HL-60 (cell line): ENCODE results near the gene PPAN.

Experiments
- DNase-seq, 2 experiments: peaks; one replicate each; pipeline ENCODE4 v3.0.0-alpha.2; 2010 to 2020; ENCODE audit warnings: low read depth in 1 of 2, low spot score in 1 of 2
- H3K27ac ChIP-seq: fragments of 250-450 bp; sonication (Bioruptor Pico); replicated peaks from 2 replicates; pipeline ENCODE4 v1.5.1; 2020; ENCODE audit warnings: mild to moderate bottlenecking, moderate library complexity
- H3K27me3 ChIP-seq: fragments of 250-450 bp; sonication (Bioruptor Pico); 2 replicates; pipeline ENCODE4 v1.5.1; 2021; ENCODE audit warnings: mild to moderate bottlenecking, moderate library complexity; ENCODE audit not compliant: insufficient read depth, poor library complexity, severe bottlenecking
- H3K4me3 ChIP-seq: replicated peaks from 2 replicates; pipeline ENCODE4 v1.5.1; 2011; ENCODE audit warnings: mild to moderate bottlenecking, control low read depth, low read length; ENCODE audit not compliant: insufficient read depth
- GABPA ChIP-seq: IDR thresholded peaks from 2 replicates; pipeline ENCODE4 v1.6.1; 2012; ENCODE audit warnings: low read depth
- POLR2AphosphoS5 ChIP-seq: IDR thresholded peaks from 2 replicates; pipeline ENCODE4 v1.6.1; 2012; ENCODE audit warnings: low read depth
- REST ChIP-seq: IDR thresholded peaks from 2 replicates; pipeline ENCODE4 v1.6.1; 2012; ENCODE audit warnings: low read depth; ENCODE audit not compliant: insufficient replicate concordance
- SPI1 ChIP-seq: IDR thresholded peaks from 2 replicates; pipeline ENCODE4 v1.6.1; 2012; ENCODE audit warnings: low read depth, mild to moderate bottlenecking, borderline replicate concordance
- TF ChIP-seq, protein P1 (sequence below): IDR thresholded peaks from one replicate; pipeline ENCODE4 v1.5.1; 2011; ENCODE audit warnings: low read length, control low read depth, inconsistent platforms; ENCODE audit not compliant: insufficient read depth

Gene PPAN

GRCh38 chr19:10078329-10078728 is 27.8 kb upstream of the PPAN start:
- no peak overlapping the region for H3K27ac ChIP-seq
- no peaks in the 10 kb centered on the region for H3K27me3 ChIP-seq
- H3K4me3 ChIP-seq = no peak overlapping the region
- TF ChIP-seq GABPA = no peak
- no peak for TF ChIP-seq REST
- no peak for TF ChIP-seq POLR2AphosphoS5
- no peak for TF ChIP-seq SPI1
- TF ChIP-seq, protein P1, sequence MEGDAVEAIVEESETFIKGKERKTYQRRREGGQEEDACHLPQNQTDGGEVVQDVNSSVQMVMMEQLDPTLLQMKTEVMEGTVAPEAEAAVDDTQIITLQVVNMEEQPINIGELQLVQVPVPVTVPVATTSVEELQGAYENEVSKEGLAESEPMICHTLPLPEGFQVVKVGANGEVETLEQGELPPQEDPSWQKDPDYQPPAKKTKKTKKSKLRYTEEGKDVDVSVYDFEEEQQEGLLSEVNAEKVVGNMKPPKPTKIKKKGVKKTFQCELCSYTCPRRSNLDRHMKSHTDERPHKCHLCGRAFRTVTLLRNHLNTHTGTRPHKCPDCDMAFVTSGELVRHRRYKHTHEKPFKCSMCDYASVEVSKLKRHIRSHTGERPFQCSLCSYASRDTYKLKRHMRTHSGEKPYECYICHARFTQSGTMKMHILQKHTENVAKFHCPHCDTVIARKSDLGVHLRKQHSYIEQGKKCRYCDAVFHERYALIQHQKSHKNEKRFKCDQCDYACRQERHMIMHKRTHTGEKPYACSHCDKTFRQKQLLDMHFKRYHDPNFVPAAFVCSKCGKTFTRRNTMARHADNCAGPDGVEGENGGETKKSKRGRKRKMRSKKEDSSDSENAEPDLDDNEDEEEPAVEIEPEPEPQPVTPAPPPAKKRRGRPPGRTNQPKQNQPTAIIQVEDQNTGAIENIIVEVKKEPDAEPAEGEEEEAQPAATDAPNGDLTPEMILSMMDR = no peak
- DNase-seq = no peak

- Histone ChIP-seq H3K27ac (no peak overlapping the region), H3K4me3 (no peak overlapping the region), H3K27me3 (no peaks in the 10 kb centered on the region)
- no peak for DNase-seq
- TF ChIP-seq, protein P1 = no peak
- TF ChIP-seq GABPA (no peak), REST (no peak), SPI1 (no peak), POLR2AphosphoS5 (no peak)
These were observed 27.1 kb upstream of the PPAN start for GRCh38 chr19:10079031-10079453.

GRCh38 chr19:10083911-10084310 is 22.3 kb upstream of the PPAN start:
- no peak overlapping the region for H3K4me3 ChIP-seq
- TF ChIP-seq POLR2AphosphoS5 = no peak
- TF ChIP-seq, protein P1 = no peak
- no peak for TF ChIP-seq SPI1
- TF ChIP-seq GABPA = no peak
- no peak for TF ChIP-seq REST
- DNase-seq = no peak
- no peaks in the 10 kb centered on the region for H3K27me3 ChIP-seq
- no peak overlapping the region for H3K27ac ChIP-seq
